ENCODE data around the gene TRMT112. TPM values are rescaled to one million over a fixed set of nuclear protein-coding genes. Genes with fewer than 3 reads are reported as not detected.
A peak's percentile ranks its signal among the peaks of the same experiment; 100 is the strongest.

The TRMT112 gene
- total RNA-seq, 1 donor from 2014 or later, result 59.1 TPM

DNA sequence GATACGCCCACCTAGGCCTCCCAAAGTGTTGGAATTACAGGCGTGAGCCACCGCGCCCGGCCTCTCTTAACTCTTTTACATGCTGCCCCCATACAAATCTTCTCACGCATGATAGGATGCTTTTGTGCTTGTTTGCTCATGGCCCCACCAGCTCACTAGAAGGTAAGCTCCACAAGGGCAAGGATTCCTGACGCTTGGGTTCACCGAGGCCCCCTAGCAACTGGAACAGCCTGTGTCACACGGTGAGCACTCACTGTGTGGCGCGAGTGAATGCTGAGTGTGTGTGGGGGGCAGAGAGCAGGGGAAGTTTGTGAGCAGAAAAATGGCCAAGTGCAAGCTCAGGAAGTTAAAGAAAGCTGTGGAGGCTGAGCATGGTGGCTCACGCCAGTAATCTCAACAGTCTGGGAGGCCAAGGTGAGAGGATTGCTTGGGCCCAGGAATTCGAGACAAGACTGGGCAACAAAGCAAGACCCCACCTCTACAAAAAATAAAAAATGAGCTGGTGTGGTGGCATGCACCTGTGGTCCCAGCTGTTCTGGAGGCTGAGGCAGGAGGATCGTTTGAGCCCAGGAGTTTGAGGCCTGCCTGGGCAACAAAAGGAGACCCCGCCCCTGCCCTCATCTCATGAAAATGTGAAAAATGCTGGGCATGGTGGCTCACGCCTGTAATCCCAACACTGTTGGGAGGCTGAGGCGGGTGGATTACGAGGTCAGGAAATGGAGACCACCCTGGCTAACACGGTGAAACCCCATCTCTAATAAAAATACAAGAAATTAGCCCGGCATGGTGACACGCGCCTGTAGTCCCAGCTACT, 35.2 kb downstream of the TRMT112 start:
- no peak for DNase-seq (ENCODE audit: low spot score)
- no peak for ATAC-seq

DNA sequence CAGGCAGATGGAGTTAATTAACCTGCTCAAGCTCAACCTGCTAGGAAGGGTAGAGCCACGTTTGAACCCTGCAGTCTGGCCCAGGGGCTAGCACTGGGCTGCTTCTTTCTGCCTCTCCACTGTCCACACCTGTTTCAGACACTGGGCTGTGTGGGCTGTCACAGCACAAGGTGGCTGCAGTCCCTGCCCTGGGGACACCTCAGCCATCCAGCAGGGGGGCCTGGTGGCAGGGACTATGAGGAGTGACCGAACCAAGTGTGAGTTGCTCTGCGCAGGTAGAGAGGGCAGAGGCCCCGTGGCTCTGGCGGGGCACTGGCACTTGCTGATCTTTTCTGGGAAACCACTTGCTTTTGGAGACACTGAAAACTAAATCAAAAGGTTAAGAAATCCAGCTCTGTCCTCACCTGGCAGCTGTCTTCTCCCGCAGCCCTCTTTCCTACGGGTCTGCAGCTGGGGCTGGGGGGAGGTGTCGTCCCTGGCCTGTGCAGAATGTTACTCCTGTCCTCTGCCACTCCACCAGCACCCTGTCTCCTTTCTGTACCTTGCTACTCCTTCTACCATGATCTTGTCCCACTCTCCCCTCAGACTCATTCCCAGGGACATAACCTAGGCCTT, 38.7 kb downstream of the TRMT112 start:
- no peak for DNase-seq (ENCODE audit: low spot score)

DNA sequence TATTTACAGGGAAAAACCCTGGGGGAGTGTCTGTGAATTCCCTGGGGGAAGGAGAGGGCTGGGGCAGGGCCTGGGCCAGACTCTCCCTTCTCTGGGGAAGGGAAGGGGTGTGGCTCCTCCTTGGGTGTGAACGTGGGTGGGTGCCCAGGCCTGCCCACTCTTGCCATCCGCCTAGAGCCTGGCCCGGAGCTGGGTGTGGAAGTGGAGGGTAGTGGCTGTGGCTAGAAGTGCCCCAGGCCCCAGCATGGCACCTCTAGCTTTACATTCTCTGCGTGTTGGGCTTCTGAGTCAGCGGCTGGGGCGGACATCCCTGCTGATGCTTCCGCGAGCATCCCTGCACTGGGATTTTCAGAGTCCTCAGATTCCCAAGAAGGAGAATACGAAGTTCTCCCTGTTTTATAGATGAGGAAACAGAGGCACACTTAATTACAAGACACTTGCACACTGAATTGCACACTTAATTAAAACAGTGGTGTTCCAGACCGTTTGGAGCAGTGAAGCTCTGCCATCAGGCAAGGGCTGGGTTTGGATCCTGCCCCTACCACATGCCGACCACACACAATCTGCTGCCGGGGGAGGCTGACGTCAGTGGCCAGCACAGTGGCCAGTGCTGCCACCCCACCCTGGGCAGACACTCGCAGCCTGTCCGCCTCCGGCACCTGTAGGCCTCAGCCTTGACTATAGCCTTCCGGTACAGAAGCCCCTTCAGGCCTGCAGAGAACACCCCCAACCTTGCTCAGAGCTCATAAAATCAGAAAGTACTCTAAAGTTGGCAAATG, 40.5 kb downstream of the TRMT112 start:
- DNase-seq (ENCODE audit: low spot score), result no peak
- no peak for ATAC-seq

More for the DNA sequence above, 38.7 kb downstream of the TRMT112 start:
- no peak for ATAC-seq

DNA sequence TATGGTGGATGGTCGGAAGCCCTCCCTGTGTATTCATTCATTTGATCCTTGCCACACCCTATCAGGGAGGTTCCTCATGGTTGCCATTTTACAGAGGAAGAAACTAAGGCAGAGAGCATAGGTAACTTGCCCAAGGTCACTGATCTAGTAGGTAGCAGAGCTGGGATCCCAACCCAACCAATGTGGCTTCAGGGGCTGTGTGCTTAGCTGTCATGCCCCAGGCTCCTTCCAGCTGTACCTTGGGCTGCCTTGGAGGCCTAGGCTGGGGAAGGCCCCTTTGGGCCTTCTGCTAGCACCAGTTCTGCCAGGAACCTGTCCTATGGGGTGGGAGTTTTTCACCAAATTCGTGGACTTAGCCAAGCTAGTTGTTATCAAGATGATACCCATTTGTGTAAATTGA, 41.5 kb downstream of the TRMT112 start:
- DNase-seq (ENCODE audit: low spot score) (no peak), ATAC-seq (no peak)

DNA sequence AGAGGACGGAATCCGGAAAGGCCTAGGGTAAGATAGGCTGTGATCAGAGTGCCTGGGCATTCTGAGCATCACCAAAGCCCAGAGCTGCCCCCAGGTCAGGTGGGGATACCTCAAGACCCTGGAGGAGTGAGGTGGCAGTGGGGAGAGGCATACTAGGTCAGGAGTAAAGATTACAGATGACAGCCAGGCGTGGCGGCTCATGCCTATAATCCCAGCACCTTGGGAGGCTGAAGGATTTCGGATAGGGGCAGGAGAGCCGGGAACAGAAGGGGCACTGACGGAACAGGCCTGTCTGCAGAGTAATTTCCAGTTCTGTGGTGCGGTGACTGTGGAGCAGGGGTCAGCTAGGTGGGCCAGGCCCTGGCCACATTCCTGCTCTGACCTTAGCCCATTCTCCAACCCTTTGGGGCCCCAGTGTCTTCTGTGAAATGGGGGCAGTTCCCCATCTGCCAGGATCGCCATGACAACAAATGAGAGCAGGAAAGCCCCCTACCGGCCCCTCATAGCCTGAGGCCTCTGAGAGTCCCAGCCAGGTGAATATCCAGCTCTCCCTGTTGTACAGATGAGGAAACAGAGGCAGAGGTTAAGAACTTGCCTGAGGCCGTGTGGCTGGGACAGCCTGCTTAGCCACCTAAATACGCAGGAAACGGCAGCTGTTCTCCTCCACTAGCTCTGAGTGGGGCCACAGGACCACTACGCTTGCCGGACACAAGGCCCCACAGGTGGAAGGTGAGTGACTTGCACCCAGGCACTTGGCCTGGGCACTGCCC, 42.1 kb downstream of the TRMT112 start:
- no peak for ATAC-seq

DNA sequence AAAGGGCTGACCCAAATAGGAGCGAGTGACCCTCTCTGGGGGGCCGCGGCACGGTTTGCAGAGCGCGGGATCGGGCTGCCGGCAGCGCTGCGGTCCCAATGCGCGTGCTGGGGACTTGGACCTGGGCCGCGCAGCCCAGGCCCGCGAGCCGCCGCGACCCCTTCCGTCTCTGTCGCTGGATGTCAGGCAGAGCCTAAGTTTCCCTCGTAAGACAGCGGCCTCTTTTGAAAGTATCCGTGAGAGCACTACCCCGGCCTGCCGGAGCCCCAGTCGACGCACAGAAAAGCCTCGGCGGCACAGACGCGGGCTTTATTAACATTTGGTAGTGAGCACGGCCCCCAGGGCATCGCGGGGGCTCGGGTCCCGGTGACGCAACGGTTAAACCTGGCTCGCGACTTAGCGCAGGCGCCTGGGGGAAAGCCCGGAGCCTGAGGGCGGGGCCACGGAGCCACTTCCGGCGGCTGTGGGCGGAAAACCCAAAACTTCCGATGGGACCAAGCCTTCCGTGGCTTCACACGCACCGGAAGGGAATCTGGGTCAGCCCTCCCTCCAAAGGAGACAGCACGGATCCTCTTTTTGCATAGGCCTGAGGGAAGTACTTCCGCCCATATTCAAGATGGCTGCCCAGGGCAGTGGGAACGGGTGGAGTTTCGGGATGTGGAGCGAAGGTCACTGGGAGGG, 47.7 kb downstream of the TRMT112 start:
- ATAC-seq (peak; percentile 77), DNase-seq (ENCODE audit: low spot score) (peak; percentile 99)

More for the DNA sequence above, 42.1 kb downstream of the TRMT112 start:
- DNase-seq (ENCODE audit: low spot score), result no peak

DNA sequence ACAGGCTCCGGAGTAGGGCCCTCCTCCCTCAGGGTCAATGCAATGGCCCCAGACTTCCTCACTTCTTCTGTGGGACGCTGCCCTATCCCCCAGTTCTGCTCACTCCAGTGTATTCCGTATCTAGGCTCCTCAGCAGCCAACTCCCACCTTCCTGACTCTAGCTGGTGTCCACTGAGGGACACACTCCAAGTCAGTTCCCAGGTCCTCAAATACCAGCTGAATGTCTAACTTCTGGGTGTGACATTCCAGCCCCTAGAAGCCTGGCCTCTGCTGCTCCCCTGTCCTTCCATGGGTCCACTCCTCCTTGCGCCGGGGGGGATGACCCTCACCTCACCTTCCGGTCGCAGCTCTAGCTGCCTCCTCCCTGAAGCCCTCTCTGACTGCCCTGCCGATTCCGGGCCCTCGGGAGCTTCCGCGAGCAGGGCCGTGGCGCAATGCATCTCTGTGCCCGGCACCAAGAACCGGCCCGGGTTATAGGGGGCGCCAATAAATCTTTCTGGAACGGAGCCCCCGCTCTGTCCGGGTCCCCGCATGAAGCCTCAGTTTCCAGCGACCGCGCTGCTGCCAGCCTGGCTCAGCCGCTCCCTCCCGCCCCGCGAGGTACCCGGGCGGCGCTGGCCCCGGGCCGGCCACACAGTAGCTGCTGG, 48.3 kb downstream of the TRMT112 start:
- ATAC-seq (peak; percentile 21), DNase-seq (ENCODE audit: low spot score) (peak; percentile 73)

DNA sequence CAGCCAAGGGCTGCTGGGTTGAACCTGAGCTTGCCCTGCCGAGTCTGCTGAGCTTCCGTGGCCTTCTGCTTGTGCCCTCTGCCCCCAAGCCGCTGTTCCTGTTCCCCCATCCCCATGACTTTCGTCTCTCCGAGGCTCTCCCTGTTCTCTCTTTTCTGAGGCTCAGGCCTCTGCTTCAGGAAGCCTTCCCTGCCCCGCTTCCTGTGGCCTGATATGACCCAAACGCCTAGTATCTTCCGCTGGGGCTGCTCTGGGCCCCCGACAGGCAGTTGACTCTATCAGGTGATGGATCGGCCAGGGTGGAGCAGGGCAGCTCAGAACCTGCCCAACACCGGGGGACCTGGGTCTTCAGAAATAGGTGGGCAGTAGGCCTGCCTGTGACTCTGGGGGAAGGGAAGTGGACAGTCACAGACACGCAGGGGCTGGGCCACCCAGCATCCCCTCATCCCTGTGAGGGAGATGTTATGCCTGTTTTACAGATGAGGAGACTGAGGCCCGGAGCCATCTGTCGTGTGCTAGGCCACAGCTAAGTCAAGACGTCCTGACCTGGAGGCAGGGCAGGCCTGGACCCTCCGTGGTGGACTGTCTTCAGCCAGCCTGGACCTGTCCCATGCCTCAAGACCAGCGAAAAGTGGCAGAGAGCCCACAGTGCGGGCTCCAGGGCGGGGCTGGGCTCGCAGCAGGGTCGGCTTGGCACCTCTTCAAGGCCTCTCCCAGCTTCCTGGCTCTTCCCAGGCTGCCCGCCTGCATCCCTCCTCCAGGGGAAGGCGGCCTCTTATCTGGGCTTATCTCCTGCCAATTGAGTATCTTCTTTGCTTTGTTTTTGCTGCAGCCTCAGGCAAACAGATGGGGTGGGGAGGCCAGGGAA, 49.1 kb downstream of the TRMT112 start:
- DNase-seq (ENCODE audit: low spot score), result peak; percentile 73
- no peak for ATAC-seq

DNA sequence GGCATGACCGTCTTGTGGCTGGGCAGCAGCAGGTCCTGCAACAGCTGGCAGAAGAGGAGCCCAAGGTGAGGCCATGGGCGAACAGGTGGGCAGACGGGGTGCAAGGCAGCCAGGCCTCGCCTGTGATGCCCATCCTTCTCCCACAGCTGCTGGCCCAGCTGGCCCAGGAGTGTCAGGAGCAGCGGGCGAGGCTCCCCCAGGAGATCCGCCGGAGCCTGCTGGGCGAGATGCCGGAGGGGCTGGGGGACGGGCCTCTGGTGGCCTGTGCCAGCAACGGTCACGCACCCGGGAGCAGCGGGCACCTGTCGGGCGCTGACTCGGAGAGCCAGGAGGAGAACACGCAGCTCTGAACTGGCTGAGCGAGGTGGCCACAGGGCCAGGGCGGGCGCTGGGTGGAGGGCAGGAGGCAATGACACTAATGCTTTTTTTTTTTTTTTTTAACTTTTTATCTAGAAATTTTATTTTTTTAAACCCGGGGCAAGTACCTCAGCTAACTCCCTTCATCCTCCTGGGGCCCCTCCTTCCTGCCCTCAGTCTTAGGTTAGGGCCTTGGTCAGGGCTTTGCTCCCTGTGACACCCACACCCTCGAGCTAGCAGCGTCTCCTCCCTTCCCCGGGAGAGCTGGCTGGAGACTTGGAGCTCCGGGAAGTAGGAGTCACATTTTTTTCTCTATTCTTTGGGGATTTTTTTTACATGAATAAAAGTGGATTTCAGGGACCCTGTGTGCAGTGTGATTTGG, 50.0 kb downstream of the TRMT112 start:
- DNase-seq (ENCODE audit: low spot score), result no peak
- ATAC-seq, result no peak

Other genes with a start within 250 kb of the TRMT112 start
- 35.2 TPM for gene MACROD1, start 151.4 kb downstream of the TRMT112 start, total RNA-seq
- gene STIP1, start 131.4 kb downstream of the TRMT112 start, total RNA-seq, result 33.9 TPM
- gene FERMT3, start 110.8 kb downstream of the TRMT112 start, total RNA-seq, result 9.7 TPM
- gene TRPT1, start 91.4 kb downstream of the TRMT112 start, total RNA-seq, result 22.2 TPM
- gene NUDT22, start 91.3 kb downstream of the TRMT112 start, total RNA-seq, result 52.5 TPM
- gene DNAJC4, start 87.0 kb downstream of the TRMT112 start, total RNA-seq, result 28.2 TPM
- 20.8 TPM for gene VEGFB, start 83.0 kb downstream of the TRMT112 start, total RNA-seq
- 82.6 TPM for gene FKBP2, start 76.5 kb downstream of the TRMT112 start, total RNA-seq
- gene PPP1R14B, start 70.6 kb downstream of the TRMT112 start, total RNA-seq, result 50.1 TPM
- gene PLCB3, start 66.0 kb downstream of the TRMT112 start, total RNA-seq, result 6.8 TPM
- gene BAD, start 32.9 kb downstream of the TRMT112 start, total RNA-seq, result 36.0 TPM
- gene GPR137, start 31.7 kb downstream of the TRMT112 start, total RNA-seq, result 26.8 TPM
- not detected for gene KCNK4, start 26.3 kb downstream of the TRMT112 start, total RNA-seq
- gene CATSPERZ, start 17.2 kb downstream of the TRMT112 start, total RNA-seq, result not detected
- gene ESRRA, start 12.0 kb downstream of the TRMT112 start, total RNA-seq, result 53.6 TPM
- gene PRDX5, start 562 bp upstream of the TRMT112 start, total RNA-seq, result 96.4 TPM
- gene CCDC88B, start 22.6 kb upstream of the TRMT112 start, total RNA-seq, result 4.0 TPM
- gene RPS6KA4, start 41.6 kb upstream of the TRMT112 start, total RNA-seq, result 9.8 TPM
- 0.13 TPM for gene SLC22A11, start 238.4 kb upstream of the TRMT112 start, total RNA-seq

Data from left lobe of liver (tissue), 2 donors.